Erythroblast (primary cell): ENCODE results near the gene IL16.

Experiments used
- GATA1 ChIP-seq: IDR thresholded peaks from 2 replicates; pipeline ENCODE4 v1.6.1; 2011; ENCODE audit warnings: low read depth, mild to moderate bottlenecking, control low read depth, low read length, moderate library complexity
- POLR2A ChIP-seq: IDR thresholded peaks from 2 replicates; pipeline ENCODE4 v1.6.1; 2011; ENCODE audit warnings: mild to moderate bottlenecking, low read length

- no peak for TF ChIP-seq POLR2A
- TF ChIP-seq GATA1: no peak
Measured at GRCh38 chr15:81292523-81293001, 95.9 kb downstream of the IL16 start.
